Lower leg skin (tissue), 3 donors: ENCODE results near the gene LY6G6D.

Experiments used
- POLR2A ChIP-seq, 2 donors: fragments of 450-650 bp; IDR thresholded peaks; one replicate each; pipeline ENCODE4 v1.6.1; 2016 to 2017; ENCODE audit warnings: antibody characterized with exemption in 2 of 2, mild to moderate bottlenecking in 1 of 2, moderate library complexity in 1 of 2
- TF ChIP-seq, protein P1 (sequence below), 3 donors: fragments of 450-650 bp; IDR thresholded peaks; one replicate each; pipeline ENCODE4 v1.5.1; 2016; ENCODE audit warnings: antibody characterized with exemption in 3 of 3, mild to moderate bottlenecking in 3 of 3, moderate library complexity in 2 of 3

DNA sequence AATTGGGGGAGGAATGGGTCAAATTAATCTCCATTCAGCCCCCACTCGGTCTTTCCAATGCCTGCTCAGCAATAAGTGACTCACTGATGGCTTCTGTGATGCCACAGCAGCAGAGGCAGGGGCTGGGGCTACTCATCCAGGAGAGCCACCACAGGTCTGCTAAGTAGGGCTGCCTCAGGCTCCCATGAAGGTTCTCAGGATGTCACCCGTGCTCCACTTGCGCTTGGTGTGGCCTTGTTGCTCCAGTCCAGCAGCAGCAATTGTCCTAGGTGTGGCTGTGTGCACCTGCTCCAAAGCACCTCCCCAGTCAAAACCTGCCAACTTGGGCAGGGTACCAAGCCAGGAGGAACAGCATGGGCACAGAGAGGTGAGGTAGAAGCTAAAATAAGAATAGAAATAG lies 7.0 kb downstream of the LY6G6D start:
- TF ChIP-seq, protein P1, sequence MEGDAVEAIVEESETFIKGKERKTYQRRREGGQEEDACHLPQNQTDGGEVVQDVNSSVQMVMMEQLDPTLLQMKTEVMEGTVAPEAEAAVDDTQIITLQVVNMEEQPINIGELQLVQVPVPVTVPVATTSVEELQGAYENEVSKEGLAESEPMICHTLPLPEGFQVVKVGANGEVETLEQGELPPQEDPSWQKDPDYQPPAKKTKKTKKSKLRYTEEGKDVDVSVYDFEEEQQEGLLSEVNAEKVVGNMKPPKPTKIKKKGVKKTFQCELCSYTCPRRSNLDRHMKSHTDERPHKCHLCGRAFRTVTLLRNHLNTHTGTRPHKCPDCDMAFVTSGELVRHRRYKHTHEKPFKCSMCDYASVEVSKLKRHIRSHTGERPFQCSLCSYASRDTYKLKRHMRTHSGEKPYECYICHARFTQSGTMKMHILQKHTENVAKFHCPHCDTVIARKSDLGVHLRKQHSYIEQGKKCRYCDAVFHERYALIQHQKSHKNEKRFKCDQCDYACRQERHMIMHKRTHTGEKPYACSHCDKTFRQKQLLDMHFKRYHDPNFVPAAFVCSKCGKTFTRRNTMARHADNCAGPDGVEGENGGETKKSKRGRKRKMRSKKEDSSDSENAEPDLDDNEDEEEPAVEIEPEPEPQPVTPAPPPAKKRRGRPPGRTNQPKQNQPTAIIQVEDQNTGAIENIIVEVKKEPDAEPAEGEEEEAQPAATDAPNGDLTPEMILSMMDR (IDR thresholded peaks at IDR 0.05): no peak
- TF ChIP-seq POLR2A (IDR thresholded peaks at IDR 0.05): no peak
